GM20000 (cell line): Measurements from ENCODE around the gene CNTN4.

Experiments
- DNase-seq: peaks from one replicate; pipeline ENCODE4 v3.0.0; 2012; ENCODE audit warnings: low spot score
- CTCF ChIP-seq: IDR thresholded peaks from 2 replicates; pipeline ENCODE4 v1.5.1; 2012; ENCODE audit warnings: mild to moderate bottlenecking, control low read depth; ENCODE audit errors: extremely low read depth, missing control alignments

Gene CNTN4

GRCh38 chr3:2655229-2655701, 556.6 kb downstream of the CNTN4 start:
- TF ChIP-seq CTCF, result no peak
- no peak for DNase-seq

GRCh38 chr3:2656806-2657777, 558.4 kb downstream of the CNTN4 start:
- DNase-seq, result no peak
- TF ChIP-seq CTCF, result no peak

- no peak for TF ChIP-seq CTCF
- no peak for DNase-seq
These were observed 559.3 kb downstream of the CNTN4 start for GRCh38 chr3:2657971-2658370.

GRCh38 chr3:2659896-2660295, 561.2 kb downstream of the CNTN4 start:
- TF ChIP-seq CTCF, result no peak
- no peak for DNase-seq

- no peak for DNase-seq
- TF ChIP-seq CTCF, result no peak
These were observed 562.4 kb downstream of the CNTN4 start for GRCh38 chr3:2661078-2661477.

- DNase-seq, result no peak
These were observed 578.8 kb downstream of the CNTN4 start for GRCh38 chr3:2677501-2677900.

More at GRCh38 chr3:2677501-2677900, 578.8 kb downstream of the CNTN4 start:
- TF ChIP-seq CTCF, result no peak
